Fibroblast of skin of right biceps (primary cell): ENCODE measurements around the gene NGB.

Experiments
- DNase-seq: peaks from one replicate; pipeline ENCODE4 v3.0.0-alpha.2; 2013

Gene NGB

GRCh38 chr14:77260631-77261030 is 10.4 kb downstream of the NGB start:
- DNase-seq = no peak

GRCh38 chr14:77260199-77260598 is 10.8 kb downstream of the NGB start:
- no peak for DNase-seq

GRCh38 chr14:77259025-77259715 is 11.8 kb downstream of the NGB start:
- no peak for DNase-seq

- DNase-seq = no peak
These were observed 12.4 kb downstream of the NGB start for GRCh38 chr14:77258566-77258965.

GRCh38 chr14:77257700-77258099 is 13.3 kb downstream of the NGB start:
- DNase-seq = no peak

- no peak for DNase-seq
These were observed 14.3 kb downstream of the NGB start for GRCh38 chr14:77256694-77257093.

GRCh38 chr14:77253333-77254190 is 17.4 kb downstream of the NGB start:
- no peak for DNase-seq

- DNase-seq = no peak
These were observed 19.1 kb downstream of the NGB start for GRCh38 chr14:77251870-77252269.

- DNase-seq = no peak
These were observed 20.1 kb downstream of the NGB start for GRCh38 chr14:77250927-77251326.

GRCh38 chr14:77249286-77249685 is 21.7 kb downstream of the NGB start:
- DNase-seq = no peak

GRCh38 chr14:77248666-77249065 is 22.3 kb downstream of the NGB start:
- peak; percentile 3 for DNase-seq

- DNase-seq = no peak
These were observed 24.2 kb downstream of the NGB start for GRCh38 chr14:77246784-77247183.

GRCh38 chr14:77245820-77246219 is 25.2 kb downstream of the NGB start:
- DNase-seq = no peak

GRCh38 chr14:77243853-77244252 is 27.2 kb downstream of the NGB start:
- DNase-seq = no peak

GRCh38 chr14:77242752-77243151 is 28.3 kb downstream of the NGB start:
- DNase-seq = no peak

- no peak for DNase-seq
These were observed 29.1 kb downstream of the NGB start for GRCh38 chr14:77241955-77242354.

- no peak for DNase-seq
These were observed 30.6 kb downstream of the NGB start for GRCh38 chr14:77240336-77240915.

- no peak for DNase-seq
These were observed 31.6 kb downstream of the NGB start for GRCh38 chr14:77239412-77239811.

GRCh38 chr14:77238996-77239395 is 32.0 kb downstream of the NGB start:
- no peak for DNase-seq

- no peak for DNase-seq
These were observed 32.6 kb downstream of the NGB start for GRCh38 chr14:77238356-77238755.

- DNase-seq = no peak
These were observed 34.2 kb downstream of the NGB start for GRCh38 chr14:77236814-77237213.

- no peak for DNase-seq
These were observed 39.3 kb downstream of the NGB start for GRCh38 chr14:77231721-77232120.

GRCh38 chr14:77230914-77231313 is 40.1 kb downstream of the NGB start:
- no peak for DNase-seq

- no peak for DNase-seq
These were observed 43.0 kb downstream of the NGB start for GRCh38 chr14:77228056-77228455.
